HG03066 (cell line): ENCODE measurements around the gene PARP8.
"Not testable (repeated sequence)": the region's sequence is repeated elsewhere in the genome, so short reads cannot be mapped to it uniquely, and the experiment has no call there.

ENCODE experiments used
- ATAC-seq: cut with Tn5 transposase; IDR thresholded peaks from one replicate; pipeline ENCODE4 v1.9.1; 2021; ENCODE audit warnings: low read depth; ENCODE audit not compliant: unreplicated experiment

Gene PARP8

GRCh38 chr5:50679554-50679953, 13.1 kb downstream of the PARP8 start:
- not testable (repeated sequence) for ATAC-seq

- ATAC-seq: no peak
These were observed 18.3 kb downstream of the PARP8 start for GRCh38 chr5:50684721-50685120.

GRCh38 chr5:50687548-50687947, 21.1 kb downstream of the PARP8 start:
- no peak for ATAC-seq

GRCh38 chr5:50691399-50692016, 25.1 kb downstream of the PARP8 start:
- no peak for ATAC-seq

GRCh38 chr5:50694027-50694590, 27.7 kb downstream of the PARP8 start:
- no peak for ATAC-seq

- ATAC-seq: not testable (repeated sequence)
These were observed 28.2 kb downstream of the PARP8 start for GRCh38 chr5:50694626-50695025.

- ATAC-seq: no peak
These were observed 31.3 kb downstream of the PARP8 start for GRCh38 chr5:50697739-50698138.

- no peak for ATAC-seq
These were observed 33.3 kb downstream of the PARP8 start for GRCh38 chr5:50699737-50700136.

- ATAC-seq: no peak
These were observed 34.3 kb downstream of the PARP8 start for GRCh38 chr5:50700706-50701105.

GRCh38 chr5:50702615-50703366, 36.4 kb downstream of the PARP8 start:
- no peak for ATAC-seq

- no peak for ATAC-seq
These were observed 36.9 kb downstream of the PARP8 start for GRCh38 chr5:50703367-50703666.

GRCh38 chr5:50704730-50705129, 38.3 kb downstream of the PARP8 start:
- no peak for ATAC-seq

- ATAC-seq: no peak
These were observed 43.0 kb downstream of the PARP8 start for GRCh38 chr5:50709471-50709870.

GRCh38 chr5:50710838-50711237, 44.4 kb downstream of the PARP8 start:
- ATAC-seq: peak; percentile 13

- ATAC-seq: peak; percentile 92
These were observed 44.8 kb downstream of the PARP8 start for GRCh38 chr5:50711280-50711679.

GRCh38 chr5:50712479-50712878, 46.0 kb downstream of the PARP8 start:
- ATAC-seq: no peak

- ATAC-seq: no peak
These were observed 48.6 kb downstream of the PARP8 start for GRCh38 chr5:50715001-50715400.

GRCh38 chr5:50716134-50716533, 49.7 kb downstream of the PARP8 start:
- no peak for ATAC-seq

- ATAC-seq: peak; percentile 73
These were observed 51.2 kb downstream of the PARP8 start for GRCh38 chr5:50717651-50718050.

- no peak for ATAC-seq
These were observed 53.7 kb downstream of the PARP8 start for GRCh38 chr5:50720061-50720710.

GRCh38 chr5:50722223-50722622, 55.8 kb downstream of the PARP8 start:
- ATAC-seq: no peak

GRCh38 chr5:50724262-50724661, 57.8 kb downstream of the PARP8 start:
- ATAC-seq: no peak
